HCT116 (cell line): ENCODE results near the gene EPB41L5.

Source experiments
- ATF3 ChIP-seq: IDR thresholded peaks from 2 replicates; pipeline ENCODE4 v1.6.1; 2012
- CTCF ChIP-seq, 3 experiments: fragments of 200-600 bp in 1 of 3; sonication (generic) in 1 of 3; IDR thresholded peaks in 2 of 3; conservative IDR thresholded peaks in 1 of 3; 2 replicates each; pipeline ENCODE4 v1.5.1; 2012 to 2017; ENCODE audit warnings: low read depth in 2 of 3, low read length in 2 of 3, antibody characterized with exemption in 1 of 3, borderline replicate concordance in 1 of 3, control low read depth in 1 of 3, mild to moderate bottlenecking in 1 of 3, mixed read lengths in 1 of 3, mixed run types in 1 of 3, moderate library complexity in 1 of 3; ENCODE audit not compliant: insufficient read depth in 1 of 3
- ELF1 ChIP-seq: IDR thresholded peaks from 2 replicates; pipeline ENCODE4 v1.6.1; 2012; ENCODE audit warnings: low read depth, borderline replicate concordance
- EZH2phosphoT487 ChIP-seq: fragments of 200-600 bp; IDR thresholded peaks from 2 replicates; pipeline ENCODE4 v1.6.1; 2018; ENCODE audit warnings: antibody characterized with exemption, borderline replicate concordance
- MAX ChIP-seq: IDR thresholded peaks from 2 replicates; pipeline ENCODE4 v1.6.1; 2012
- POLR2A ChIP-seq: IDR thresholded peaks from 2 replicates; pipeline ENCODE4 v1.7.0; 2011; ENCODE audit warnings: borderline replicate concordance; ENCODE audit not compliant: insufficient read depth, insufficient read length; ENCODE audit errors: extremely low read depth
- POLR2AphosphoS5 ChIP-seq: IDR thresholded peaks from 2 replicates; pipeline ENCODE4 v1.6.1; 2011; ENCODE audit warnings: mild to moderate bottlenecking, low read depth, low read length, moderate library complexity
- REST ChIP-seq: IDR thresholded peaks from 2 replicates; pipeline ENCODE4 v1.6.1; 2012; ENCODE audit warnings: low read depth
- SP1 ChIP-seq: IDR thresholded peaks from 2 replicates; pipeline ENCODE4 v1.6.1; 2012; ENCODE audit warnings: low read depth
- TCF7L2 ChIP-seq: IDR thresholded peaks from 2 replicates; pipeline ENCODE4 v1.7.0; 2011; ENCODE audit warnings: borderline replicate concordance, inconsistent platforms; ENCODE audit not compliant: insufficient read depth, insufficient read length; ENCODE audit errors: extremely low read depth
- ZNF274 ChIP-seq: fragments of 200-500 bp; sonication (Bioruptor generic); IDR thresholded peaks from 2 replicates; pipeline ENCODE4 v1.6.1; 2014; ENCODE audit warnings: mild to moderate bottlenecking, low read depth, low read length, inconsistent platforms

- TF ChIP-seq SP1 (no peak), ATF3 (no peak), CTCF (IDR thresholded peaks at IDR 0.05 in 2 of 3, conservative IDR thresholded peaks at IDR 0.05 in 1 of 3; ENCODE audit: borderline replicate concordance in 1 of 3, insufficient read depth in 1 of 3, low read depth in 2 of 3, low read length in 2 of 3) (no peak), TCF7L2 (no peak), POLR2A (no peak), ZNF274 (no peak), MAX (no peak), POLR2AphosphoS5 (no peak), REST (no peak), EZH2phosphoT487 (no peak), ELF1 (no peak)
These were observed 11.4 kb upstream of the EPB41L5 start for GRCh38 chr2:120001471-120001870.
